ENCODE measurements around the gene CFAP77.

- TF ChIP-seq USF2 (IDR thresholded peaks at IDR 0.05; ENCODE audit: borderline replicate concordance, low read depth, low read length): no peak
- TF ChIP-seq CTCF (IDR thresholded peaks at IDR 0.05): no peak
- no peak for TF ChIP-seq MEF2A (IDR thresholded peaks at IDR 0.05; ENCODE audit: borderline replicate concordance, low read depth)
- TF ChIP-seq SIN3A (IDR thresholded peaks at IDR 0.05; ENCODE audit: borderline replicate concordance, low read depth, low read length): no peak
- TF ChIP-seq ELF1 (IDR thresholded peaks at IDR 0.05): no peak
- TF ChIP-seq EZH2phosphoT487 (IDR thresholded peaks at IDR 0.05; ENCODE audit: borderline replicate concordance, low read depth): no peak
- TF ChIP-seq POLR2AphosphoS5 (IDR thresholded peaks at IDR 0.05; ENCODE audit: low read depth, low read length): no peak
- no peak for TF ChIP-seq GABPA (IDR thresholded peaks at IDR 0.05; ENCODE audit: low read depth)
- TF ChIP-seq, protein P1, sequence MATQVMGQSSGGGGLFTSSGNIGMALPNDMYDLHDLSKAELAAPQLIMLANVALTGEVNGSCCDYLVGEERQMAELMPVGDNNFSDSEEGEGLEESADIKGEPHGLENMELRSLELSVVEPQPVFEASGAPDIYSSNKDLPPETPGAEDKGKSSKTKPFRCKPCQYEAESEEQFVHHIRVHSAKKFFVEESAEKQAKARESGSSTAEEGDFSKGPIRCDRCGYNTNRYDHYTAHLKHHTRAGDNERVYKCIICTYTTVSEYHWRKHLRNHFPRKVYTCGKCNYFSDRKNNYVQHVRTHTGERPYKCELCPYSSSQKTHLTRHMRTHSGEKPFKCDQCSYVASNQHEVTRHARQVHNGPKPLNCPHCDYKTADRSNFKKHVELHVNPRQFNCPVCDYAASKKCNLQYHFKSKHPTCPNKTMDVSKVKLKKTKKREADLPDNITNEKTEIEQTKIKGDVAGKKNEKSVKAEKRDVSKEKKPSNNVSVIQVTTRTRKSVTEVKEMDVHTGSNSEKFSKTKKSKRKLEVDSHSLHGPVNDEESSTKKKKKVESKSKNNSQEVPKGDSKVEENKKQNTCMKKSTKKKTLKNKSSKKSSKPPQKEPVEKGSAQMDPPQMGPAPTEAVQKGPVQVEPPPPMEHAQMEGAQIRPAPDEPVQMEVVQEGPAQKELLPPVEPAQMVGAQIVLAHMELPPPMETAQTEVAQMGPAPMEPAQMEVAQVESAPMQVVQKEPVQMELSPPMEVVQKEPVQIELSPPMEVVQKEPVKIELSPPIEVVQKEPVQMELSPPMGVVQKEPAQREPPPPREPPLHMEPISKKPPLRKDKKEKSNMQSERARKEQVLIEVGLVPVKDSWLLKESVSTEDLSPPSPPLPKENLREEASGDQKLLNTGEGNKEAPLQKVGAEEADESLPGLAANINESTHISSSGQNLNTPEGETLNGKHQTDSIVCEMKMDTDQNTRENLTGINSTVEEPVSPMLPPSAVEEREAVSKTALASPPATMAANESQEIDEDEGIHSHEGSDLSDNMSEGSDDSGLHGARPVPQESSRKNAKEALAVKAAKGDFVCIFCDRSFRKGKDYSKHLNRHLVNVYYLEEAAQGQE (IDR thresholded peaks at IDR 0.05; ENCODE audit: low read depth, low read length): no peak
Measured at GRCh38 chr9:132434881-132435280, 24.9 kb downstream of the CFAP77 start.
